DMS 273 (cell line): ENCODE results near the gene CENPX.
"Not testable (repeated sequence)": the region's sequence is repeated elsewhere in the genome, so short reads cannot be mapped to it uniquely, and the experiment has no call there.

Source experiments
- DNase-seq: peaks from one replicate; lab custom pipeline; 2025; ENCODE audit not compliant: unreplicated experiment; lab: John Stamatoyannopoulos, UW

Gene CENPX

GRCh38 chr17:82039695-82040299 is 17.1 kb upstream of the CENPX start:
- no peak for DNase-seq

- not testable (repeated sequence) for DNase-seq
These were observed 16.2 kb upstream of the CENPX start for GRCh38 chr17:82038796-82039409.

- DNase-seq: no peak
These were observed 15.2 kb upstream of the CENPX start for GRCh38 chr17:82037889-82038195.

- DNase-seq: peak; percentile 98
These were observed 14.6 kb upstream of the CENPX start, which contains the start of gene DCXR for GRCh38 chr17:82037092-82037888. Gene DCXR, minus strand, starts transcription at chr17:82037697. Its CDS starts 15 bp downstream, at chr17:82037682.

- no peak for DNase-seq
These were observed 14.0 kb upstream of the CENPX start for GRCh38 chr17:82036634-82037091.

- no peak for DNase-seq
These were observed 13.4 kb upstream of the CENPX start for GRCh38 chr17:82035956-82036633.

GRCh38 chr17:82035488-82035887 is 12.8 kb upstream of the CENPX start:
- DNase-seq: no peak

GRCh38 chr17:82034371-82035011 is 11.8 kb upstream of the CENPX start:
- DNase-seq: no peak

GRCh38 chr17:82033359-82034085 is 10.8 kb upstream of the CENPX start:
- DNase-seq: no peak

GRCh38 chr17:82031885-82032627 is 9.4 kb upstream of the CENPX start:
- peak; percentile 60 for DNase-seq

GRCh38 chr17:82031303-82031884 is 8.7 kb upstream of the CENPX start, which contains the start of gene RAC3:
Gene RAC3, plus strand, starts transcription at chr17:82031678. Its CDS starts 84 bp downstream, at chr17:82031762.
- peak; percentile 84 for DNase-seq

- DNase-seq: peak; percentile 95
These were observed 8.0 kb upstream of the CENPX start for GRCh38 chr17:82030470-82031302.

- DNase-seq: no peak
These were observed 7.4 kb upstream of the CENPX start for GRCh38 chr17:82029990-82030469.

- peak; percentile 38 for DNase-seq
These were observed 6.7 kb upstream of the CENPX start for GRCh38 chr17:82029391-82029790.

GRCh38 chr17:82028966-82029365 is 6.3 kb upstream of the CENPX start:
- no peak for DNase-seq

- no peak for DNase-seq
These were observed 5.6 kb upstream of the CENPX start for GRCh38 chr17:82028246-82028645.

GRCh38 chr17:82025401-82026107 is 2.9 kb upstream of the CENPX start:
- DNase-seq: no peak

GRCh38 chr17:82024859-82025258 is 2.2 kb upstream of the CENPX start:
- no peak for DNase-seq
